HUES64 (cell line): ENCODE measurements around the gene RAB7B.

ENCODE experiments used
- H3K27ac ChIP-seq: 2 replicates; pipeline ENCODE4 v1.7.0; 2013; ENCODE audit warnings: low read depth, low read length, inconsistent platforms
- H3K27me3 ChIP-seq: 2 replicates; pipeline ENCODE4 v1.6.1; 2013; ENCODE audit warnings: mild to moderate bottlenecking, low read length; ENCODE audit not compliant: insufficient read depth
- H3K36me3 ChIP-seq: 2 replicates; pipeline ENCODE4 v1.6.1; 2013; ENCODE audit warnings: mild to moderate bottlenecking, low read length; ENCODE audit not compliant: insufficient read depth
- H3K4me1 ChIP-seq: 2 replicates; pipeline ENCODE4 v1.6.1; 2013; ENCODE audit warnings: mild to moderate bottlenecking, low read length, moderate library complexity; ENCODE audit not compliant: insufficient read depth
- H3K4me3 ChIP-seq: 2 replicates; pipeline ENCODE4 v1.5.1; 2013; ENCODE audit warnings: mild to moderate bottlenecking, low read length, moderate library complexity
- H3K9ac ChIP-seq: 2 replicates; pipeline ENCODE4 v1.6.1; 2013; ENCODE audit warnings: mild to moderate bottlenecking, low read depth, low read length
- H3K9me3 ChIP-seq: 2 replicates; pipeline ENCODE4 v1.6.1; 2013; ENCODE audit warnings: low read depth, low read length; ENCODE audit not compliant: insufficient read depth
- WGBS: fragments of 150-250, 120-280 bp; methylation state at CpG from one replicate; pipeline ENCODE4 v1.1.7; 2013; ENCODE audit warnings: missing lambda C conversion rate; 5-methylcytosine and 5-hydroxymethylcytosine counted together

RAB7B gene

DNA sequence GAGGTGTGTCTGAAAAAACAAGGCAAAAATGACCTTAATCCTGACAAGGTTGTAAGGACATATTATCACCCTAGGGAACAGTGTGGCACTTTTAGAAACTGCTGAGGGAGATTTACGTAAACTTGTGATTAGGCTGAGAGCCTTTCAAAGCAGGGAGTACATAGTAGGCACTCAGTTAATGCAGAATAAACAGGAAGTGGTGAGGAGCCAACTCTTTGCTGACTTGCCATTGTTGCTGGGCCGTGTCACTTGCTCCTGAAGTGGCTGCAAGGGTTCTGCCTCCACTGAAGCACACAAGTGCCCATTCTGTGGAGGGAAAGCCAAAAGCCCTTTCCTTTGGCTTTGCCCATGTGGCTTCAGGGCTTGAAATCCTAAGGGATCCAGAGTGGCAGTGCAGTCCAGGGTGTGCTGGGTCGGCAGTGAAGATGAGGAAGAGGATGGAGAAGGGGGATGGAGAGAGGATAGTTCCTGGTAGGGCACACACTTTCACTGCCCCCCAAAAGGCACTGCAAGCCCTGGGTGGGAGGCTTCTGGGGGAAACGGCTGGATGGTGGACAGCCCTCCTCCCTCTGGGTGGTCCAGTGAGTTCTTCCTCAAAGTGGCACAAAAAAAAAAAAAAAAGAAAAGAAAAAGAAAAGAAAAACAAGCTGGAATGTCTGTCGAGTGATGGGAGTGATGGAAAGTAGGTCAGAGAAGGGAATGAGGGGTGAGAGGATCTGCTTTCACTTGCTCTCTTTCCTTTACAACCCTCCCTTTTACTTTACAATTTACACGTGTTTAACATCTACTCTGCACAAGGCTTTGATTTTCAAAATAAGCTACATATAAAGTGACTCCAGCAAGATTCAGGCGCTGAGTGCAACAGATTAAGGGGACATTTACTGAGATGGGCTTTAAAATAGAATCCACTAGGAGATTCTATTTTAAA, 36.1 kb upstream of the RAB7B start:
- Histone ChIP-seq H3K4me1 (peaks cover 9% of the 10 kb centered on the region; the same call in 1 of the 2 replicates), H3K4me3 (no peak overlapping the region), H3K9ac (no peak overlapping the region), H3K9me3 (no peaks in the 10 kb centered on the region), H3K27me3 (0 out of 2 replicates have a peak, but pooled peaks cover 2% of the 10 kb centered on the region), H3K27ac (no peak overlapping the region), H3K36me3 (no peaks in the 10 kb centered on the region)
- 61% methylated on average over 7 of the region's 7 CpGs for WGBS

DNA sequence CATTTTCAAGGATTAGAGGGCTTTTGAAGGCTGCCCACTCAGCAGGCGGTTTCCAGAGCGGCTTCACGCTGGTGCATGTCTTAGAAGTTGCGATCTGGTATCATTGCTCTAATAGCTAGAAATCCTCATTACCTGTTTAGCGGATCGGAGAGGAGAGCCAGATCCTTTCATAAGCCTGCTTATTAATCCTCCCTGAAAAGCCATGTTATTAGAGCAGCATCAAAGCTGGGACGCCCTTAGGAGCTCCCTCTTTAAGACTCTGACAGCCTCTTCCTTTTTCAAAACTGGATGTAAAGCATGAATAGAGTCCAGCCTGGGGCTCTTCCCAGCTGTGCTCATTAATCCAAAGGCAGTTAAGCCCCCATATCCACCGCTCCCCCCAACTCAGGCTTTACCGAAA, 34.4 kb upstream of the RAB7B start:
- no peak overlapping the region for H3K27ac ChIP-seq
- 89% methylated on average over 9 of the region's 9 CpGs for WGBS
- H3K4me3 ChIP-seq: no peak overlapping the region
- peaks cover 9% of the 10 kb centered on the region; the same call in 1 of the 2 replicates for H3K4me1 ChIP-seq
- no peaks in the 10 kb centered on the region for H3K36me3 ChIP-seq
- H3K9ac ChIP-seq: no peak overlapping the region
- 0 out of 2 replicates have a peak, but pooled peaks cover 2% of the 10 kb centered on the region for H3K27me3 ChIP-seq
- no peaks in the 10 kb centered on the region for H3K9me3 ChIP-seq

DNA sequence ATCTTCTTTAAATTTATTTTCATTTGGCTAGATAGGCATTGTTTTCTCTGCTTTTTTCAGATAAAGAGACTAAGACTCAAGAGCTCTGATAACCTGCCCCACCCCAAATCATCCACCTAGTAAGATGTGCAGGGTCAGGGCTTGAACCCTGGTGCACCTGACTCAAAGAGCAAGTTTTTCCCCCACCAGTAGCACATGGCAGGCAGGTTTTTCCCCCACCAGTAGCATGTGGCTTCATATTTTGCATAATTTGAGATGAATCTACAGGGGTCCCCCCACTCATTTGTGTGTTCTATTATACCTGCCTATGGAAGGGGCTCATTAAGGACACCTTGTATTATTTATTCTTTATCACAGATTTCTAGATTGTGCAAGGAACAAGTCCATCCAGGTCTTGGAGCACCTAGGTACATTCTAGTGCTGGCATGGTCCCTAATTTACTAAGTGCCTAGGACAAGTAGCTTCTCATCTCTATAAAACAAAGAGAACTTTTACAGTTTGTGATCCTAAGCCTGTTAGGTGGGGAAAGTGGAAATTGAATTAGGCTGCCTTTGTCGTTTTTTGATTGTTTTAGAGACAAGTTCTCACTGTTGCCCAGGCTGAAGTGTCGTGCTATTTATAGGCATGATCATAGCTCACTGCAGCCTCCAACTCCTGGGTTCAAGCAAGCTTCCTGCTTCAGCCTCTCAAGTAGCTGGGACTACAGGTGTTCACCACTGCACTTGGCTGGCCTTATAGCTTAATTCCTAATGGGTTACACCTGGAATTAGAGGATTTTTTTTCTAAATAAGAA, 33.7 kb upstream of the RAB7B start:
- 0 out of 2 replicates have a peak, but pooled peaks cover 2% of the 10 kb centered on the region for H3K27me3 ChIP-seq
- H3K9ac ChIP-seq: no peak overlapping the region
- H3K4me1 ChIP-seq: peaks cover 9% of the 10 kb centered on the region; the same call in 1 of the 2 replicates
- WGBS: 88% methylated on average over 2 of the region's 2 CpGs
- no peaks in the 10 kb centered on the region for H3K9me3 ChIP-seq
- no peak overlapping the region for H3K4me3 ChIP-seq
- H3K36me3 ChIP-seq: no peaks in the 10 kb centered on the region
- no peak overlapping the region for H3K27ac ChIP-seq

DNA sequence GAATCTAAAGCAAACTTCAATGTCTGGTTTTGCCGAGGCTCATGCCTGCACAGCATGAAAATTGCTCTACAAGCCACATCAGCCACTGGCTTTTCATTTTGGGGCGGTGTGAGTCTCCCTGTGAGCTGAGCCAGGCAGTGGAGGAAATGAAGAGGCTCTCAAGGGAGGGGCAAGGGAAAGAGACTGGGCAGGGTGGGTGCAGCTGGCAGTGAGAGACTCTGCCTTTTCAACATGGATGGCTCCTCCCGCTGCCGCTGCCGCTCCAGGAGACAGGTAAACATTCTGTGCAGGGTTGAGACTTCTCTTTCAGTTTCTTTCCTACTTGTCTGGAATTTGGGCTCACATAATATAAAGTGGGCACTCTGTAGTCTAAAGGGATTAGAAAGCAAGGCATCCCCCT, 31.8 kb upstream of the RAB7B start:
- WGBS: 91% methylated on average over 5 of the region's 5 CpGs
- Histone ChIP-seq H3K9ac (no peak overlapping the region), H3K4me3 (no peak overlapping the region), H3K36me3 (no peaks in the 10 kb centered on the region), H3K27me3 (0 out of 2 replicates have a peak, but pooled peaks cover 2% of the 10 kb centered on the region), H3K27ac (no peak overlapping the region), H3K4me1 (peaks cover 7% of the 10 kb centered on the region; the same call in 1 of the 2 replicates), H3K9me3 (no peaks in the 10 kb centered on the region)

DNA sequence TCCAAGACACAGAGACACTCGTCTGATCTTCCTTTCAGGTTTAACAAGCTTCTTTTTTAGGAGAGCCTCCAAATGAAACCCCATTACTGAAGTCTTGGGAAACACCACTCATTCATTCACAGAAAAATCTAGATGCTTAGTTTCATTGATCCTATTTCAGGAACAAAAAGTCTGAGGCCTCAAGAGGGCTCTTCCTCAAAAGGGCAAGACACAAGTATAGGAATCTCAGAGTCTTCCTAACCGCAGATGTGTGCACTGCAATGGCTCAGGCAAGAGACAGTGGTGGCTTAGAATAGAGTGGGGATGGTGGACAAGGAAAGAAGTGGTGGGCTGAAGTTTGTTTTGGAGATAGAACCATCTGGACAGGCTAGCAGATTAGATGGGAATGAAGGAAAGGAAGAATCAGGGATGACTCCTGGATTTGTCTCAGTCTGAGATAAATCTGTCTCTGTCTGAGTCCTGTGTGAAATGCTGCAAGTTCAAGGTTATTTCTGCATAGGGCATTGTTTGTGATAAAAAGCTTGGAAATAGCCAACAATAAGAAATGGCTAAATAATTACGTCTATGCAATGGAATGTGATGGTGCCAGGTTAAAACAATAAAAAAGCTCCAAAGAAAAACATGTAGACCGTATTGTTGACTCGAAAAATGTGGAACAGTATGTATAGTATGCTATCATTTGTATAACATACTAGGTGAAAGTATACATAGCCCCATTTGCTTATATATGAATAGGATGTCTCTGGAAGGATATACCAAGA, 29.4 kb upstream of the RAB7B start:
- Histone ChIP-seq H3K9ac (no peak overlapping the region), H3K27me3 (0 out of 2 replicates have a peak, but pooled peaks cover 2% of the 10 kb centered on the region), H3K4me1 (no peaks in the 10 kb centered on the region), H3K36me3 (no peaks in the 10 kb centered on the region), H3K9me3 (no peaks in the 10 kb centered on the region), H3K4me3 (no peak overlapping the region), H3K27ac (no peak overlapping the region)
- WGBS: 93% methylated on average over 5 of the region's 5 CpGs

DNA sequence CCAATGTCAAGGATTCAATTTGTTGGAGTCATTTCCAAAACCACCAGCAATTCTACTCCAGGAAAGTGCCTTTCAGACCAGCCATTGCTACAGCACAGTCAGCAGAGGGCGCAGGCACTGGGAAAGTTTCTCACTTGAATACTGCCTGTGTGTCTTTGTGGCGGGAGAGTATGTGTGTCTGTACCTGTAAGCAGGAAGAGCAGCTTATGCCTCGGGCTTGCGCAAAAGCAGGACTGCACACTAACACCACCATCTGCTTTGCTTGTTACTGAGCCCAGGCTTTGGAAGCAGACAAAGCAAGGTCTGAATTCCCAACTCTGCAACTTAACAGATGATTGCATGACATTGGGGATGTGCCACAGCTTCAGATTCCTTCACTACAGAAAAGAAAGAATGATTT, 27.5 kb upstream of the RAB7B start:
- no peak overlapping the region for H3K4me3 ChIP-seq

DNA sequence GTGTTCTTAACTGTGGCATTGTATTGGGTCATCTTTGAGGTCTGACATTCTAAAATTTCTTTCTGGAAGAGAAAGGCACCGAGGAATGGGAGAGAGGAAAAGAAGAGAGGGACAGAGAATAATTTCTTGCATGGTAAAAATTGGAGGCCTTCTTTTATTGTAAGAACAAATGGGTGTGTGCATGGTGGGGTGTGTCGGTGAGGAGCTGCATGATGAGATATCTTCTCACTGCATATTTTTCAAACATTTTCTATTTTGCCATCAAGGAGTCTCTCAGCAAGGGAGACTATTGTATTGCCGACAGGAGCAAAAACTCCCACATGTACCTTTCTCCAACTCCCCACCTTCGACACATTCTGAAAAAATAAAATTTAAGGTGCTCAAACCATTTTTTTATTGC, 27.0 kb upstream of the RAB7B start:
- H3K4me3 ChIP-seq: no peak overlapping the region
- no peak overlapping the region for H3K27ac ChIP-seq
- no peaks in the 10 kb centered on the region for H3K4me1 ChIP-seq
- H3K36me3 ChIP-seq: no peaks in the 10 kb centered on the region
- H3K9ac ChIP-seq: no peak overlapping the region
- H3K9me3 ChIP-seq: no peaks in the 10 kb centered on the region
- WGBS: 74% methylated on average over 3 of the region's 4 CpGs
- H3K27me3 ChIP-seq: no peaks in the 10 kb centered on the region

More for the DNA sequence above, 27.5 kb upstream of the RAB7B start:
- 24% methylated on average over 4 of the region's 4 CpGs for WGBS
- H3K9me3 ChIP-seq: no peaks in the 10 kb centered on the region
- H3K9ac ChIP-seq: no peak overlapping the region
- H3K36me3 ChIP-seq: no peaks in the 10 kb centered on the region
- no peak overlapping the region for H3K27ac ChIP-seq
- no peaks in the 10 kb centered on the region for H3K4me1 ChIP-seq
- H3K27me3 ChIP-seq: 0 out of 2 replicates have a peak, but pooled peaks cover 2% of the 10 kb centered on the region

DNA sequence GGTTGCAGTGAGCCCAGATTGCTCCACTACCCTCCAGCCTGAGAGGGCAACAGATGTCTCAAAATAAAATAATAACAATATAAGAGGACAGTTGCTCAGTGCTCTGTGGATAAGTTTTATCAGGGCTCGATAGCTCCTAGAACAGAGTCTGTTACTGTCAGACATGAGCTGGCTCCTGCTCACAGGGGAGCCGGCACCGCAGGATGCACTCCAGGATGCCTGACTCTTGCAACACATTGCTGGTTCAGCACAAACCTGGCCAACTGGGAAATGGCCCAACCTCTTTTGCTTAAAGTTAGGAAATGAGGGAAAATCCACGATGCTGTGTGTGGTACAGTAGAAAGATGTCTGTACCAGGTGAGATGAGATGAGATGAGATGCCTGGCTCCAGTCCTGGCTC, 26.3 kb upstream of the RAB7B start:
- Histone ChIP-seq H3K36me3 (no peaks in the 10 kb centered on the region), H3K4me1 (no peaks in the 10 kb centered on the region), H3K4me3 (no peak overlapping the region), H3K27me3 (no peaks in the 10 kb centered on the region), H3K27ac (no peak overlapping the region), H3K9me3 (no peaks in the 10 kb centered on the region), H3K9ac (no peak overlapping the region)
- WGBS: 92% methylated on average over 4 of the region's 4 CpGs

DNA sequence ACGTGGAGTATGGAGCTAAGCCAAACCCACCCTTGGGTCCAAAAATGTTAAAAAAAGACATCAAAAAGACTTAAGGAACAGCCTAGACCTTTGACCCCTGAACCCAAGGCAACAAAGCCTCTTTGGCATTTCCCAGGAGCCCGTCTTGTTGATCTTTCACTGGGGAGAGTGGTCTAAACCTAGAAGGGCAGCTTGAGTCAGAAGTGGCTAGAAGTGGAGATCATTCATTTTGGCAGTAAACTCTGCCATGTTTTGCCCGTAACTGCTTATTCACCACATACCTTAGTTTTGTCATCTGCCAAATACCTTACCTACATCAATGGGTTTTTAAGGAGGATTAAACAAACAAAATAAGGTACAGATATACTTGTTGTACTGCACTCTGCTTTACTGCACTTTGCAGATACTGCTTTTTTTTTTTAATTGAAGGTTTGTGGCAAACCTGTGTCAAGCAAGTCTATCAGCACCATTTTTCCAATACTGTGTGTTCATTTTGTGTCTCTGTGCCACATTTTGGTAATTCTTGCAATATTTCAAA, 22.2 kb upstream of the RAB7B start:
- Histone ChIP-seq H3K4me1 (no peaks in the 10 kb centered on the region), H3K27ac (no peak overlapping the region), H3K9me3 (no peaks in the 10 kb centered on the region), H3K9ac (no peak overlapping the region), H3K4me3 (no peak overlapping the region), H3K36me3 (no peaks in the 10 kb centered on the region), H3K27me3 (no peaks in the 10 kb centered on the region)
- 92% methylated on average over 2 of the region's 3 CpGs for WGBS

DNA sequence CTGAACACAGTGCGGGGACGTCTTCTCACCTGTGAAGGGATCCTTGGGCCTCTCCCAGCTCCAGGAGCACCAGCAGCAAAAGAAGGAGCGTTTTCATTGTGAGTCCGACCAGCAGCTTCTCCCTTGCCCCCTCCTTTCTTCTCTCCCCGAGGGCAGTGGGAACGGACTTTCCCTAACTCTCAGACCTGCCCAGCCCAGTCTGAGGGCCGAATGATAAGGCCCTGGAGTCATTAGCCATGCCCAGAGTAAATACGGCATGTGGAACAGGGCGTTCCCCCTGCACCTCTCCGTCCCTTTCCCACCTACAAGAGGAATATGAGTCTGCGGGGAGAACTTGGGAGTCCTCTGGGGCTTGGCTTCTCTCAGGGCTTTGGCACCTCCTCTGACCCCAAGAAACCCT, 20.5 kb upstream of the RAB7B start, which contains the start of gene CTSE:
TSS of gene CTSE (minus strand) at position 201 of the 400 bp plus-strand sequence. CDS start at position 97, 104 bp downstream.
- Histone ChIP-seq H3K36me3 (no peaks in the 10 kb centered on the region), H3K27ac (no peak within 1 kb of the TSS), H3K9me3 (no peaks in the 10 kb centered on the region), H3K27me3 (no peaks in the 10 kb centered on the region), H3K9ac (no peak within 1 kb of the TSS), H3K4me3 (no peak within 1 kb of the TSS), H3K4me1 (no peaks in the 10 kb centered on the region)
- 93% methylated on average over 11 of the region's 11 CpGs for WGBS
